Fibroblast of pulmonary artery (primary cell): Measurements from ENCODE around the gene ASIC3.

Source experiments
- DNase-seq: peaks from one replicate; pipeline ENCODE4 v3.0.0-alpha.2; 2010; ENCODE audit warnings: low read depth
- H3K4me3 ChIP-seq: replicated peaks from 2 replicates; pipeline ENCODE4 v1.5.1; 2011; ENCODE audit warnings: low read depth, mild to moderate bottlenecking, control low read depth, low read length, moderate library complexity
- CTCF ChIP-seq: IDR thresholded peaks from 2 replicates; pipeline ENCODE4 v1.5.1; 2011; ENCODE audit warnings: mild to moderate bottlenecking, control low read depth, low read length, inconsistent platforms; ENCODE audit errors: missing control alignments

Gene ASIC3

GRCh38 chr7:151013733-151014497 is 34.4 kb upstream of the ASIC3 start:
- peak; percentile 56 for DNase-seq
- no peak for TF ChIP-seq CTCF
- peak overlapping the region; percentile 24 for H3K4me3 ChIP-seq

GRCh38 chr7:151014950-151015349 is 33.4 kb upstream of the ASIC3 start:
- H3K4me3 ChIP-seq: no peak overlapping the region
- DNase-seq: no peak
- no peak for TF ChIP-seq CTCF

GRCh38 chr7:151015967-151016366 is 32.4 kb upstream of the ASIC3 start:
- no peak for DNase-seq
- TF ChIP-seq CTCF: no peak

GRCh38 chr7:151016505-151016904 is 31.8 kb upstream of the ASIC3 start:
- no peak for DNase-seq
- H3K4me3 ChIP-seq: no peak overlapping the region
- TF ChIP-seq CTCF: no peak

More at GRCh38 chr7:151015967-151016366, 32.4 kb upstream of the ASIC3 start:
- no peak overlapping the region for H3K4me3 ChIP-seq

GRCh38 chr7:151016942-151017341 is 31.4 kb upstream of the ASIC3 start:
- H3K4me3 ChIP-seq: no peak overlapping the region
- TF ChIP-seq CTCF: no peak
- DNase-seq: no peak

GRCh38 chr7:151017370-151017952 is 30.9 kb upstream of the ASIC3 start:
- TF ChIP-seq CTCF: no peak
- no peak for DNase-seq
- H3K4me3 ChIP-seq: no peak overlapping the region
